NCI-H1048 (cell line): ENCODE results near the gene WAPL.
"Not testable (repeated sequence)": the region's sequence is repeated elsewhere in the genome, so short reads cannot be mapped to it uniquely, and the experiment has no call there.

Experiments used
- DNase-seq: peaks from one replicate; lab custom pipeline; 2025; lab: John Stamatoyannopoulos, UW

WAPL gene

DNA sequence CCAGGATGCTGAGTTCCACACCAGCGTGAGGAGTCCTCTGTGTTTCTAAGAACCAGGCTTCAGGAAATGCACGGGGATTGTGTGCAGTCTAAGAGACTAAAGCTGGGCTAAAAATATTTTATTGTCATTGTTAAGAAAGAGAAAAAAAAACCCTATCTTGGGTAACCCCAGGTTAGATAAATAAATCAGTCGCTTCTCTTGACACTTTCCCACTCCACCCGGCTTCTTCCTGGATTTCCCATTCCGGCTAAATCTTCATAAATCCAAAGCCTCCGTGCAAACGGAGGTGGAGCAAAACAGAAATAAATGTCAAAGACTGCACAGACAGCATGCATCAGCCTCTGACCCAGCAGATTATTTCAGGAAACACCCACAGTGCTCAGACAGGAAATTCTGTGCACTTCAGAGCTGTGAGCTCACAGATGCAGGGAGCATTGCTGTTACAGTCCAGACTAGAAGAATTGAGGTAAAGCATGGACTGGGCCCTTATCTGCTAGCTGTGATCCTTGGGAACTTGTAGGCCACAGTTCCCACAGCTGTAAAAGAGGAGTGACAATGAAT, 110.2 kb downstream of the WAPL start:
- DNase-seq: no peak

DNA sequence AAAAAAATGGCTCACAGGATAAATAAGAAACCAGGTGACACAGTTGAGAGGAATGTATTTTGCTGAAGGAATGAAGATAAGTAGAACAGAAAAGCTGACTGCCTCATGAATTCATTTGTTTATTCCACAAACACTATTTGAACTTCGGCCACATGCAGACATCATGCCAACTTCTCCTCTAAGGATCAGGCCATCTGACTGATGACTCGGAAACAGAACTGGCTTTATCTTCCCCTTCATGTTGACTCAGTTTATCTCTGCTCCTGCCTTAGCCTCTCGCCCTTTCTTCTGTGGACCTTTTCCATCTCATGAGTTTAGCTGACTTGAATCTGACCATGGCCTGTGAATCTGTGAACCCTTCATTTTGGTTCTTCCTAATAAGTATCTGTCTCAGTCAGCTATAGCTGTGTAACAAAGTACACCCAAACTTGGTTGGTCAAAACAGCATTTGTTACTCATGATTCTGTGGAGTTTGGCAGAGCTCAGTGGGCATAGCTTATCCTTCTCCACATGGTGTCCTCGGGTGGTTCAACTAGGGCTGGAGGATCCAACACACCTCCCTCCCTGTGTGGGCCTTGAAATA, 111.0 kb downstream of the WAPL start:
- no peak for DNase-seq

DNA sequence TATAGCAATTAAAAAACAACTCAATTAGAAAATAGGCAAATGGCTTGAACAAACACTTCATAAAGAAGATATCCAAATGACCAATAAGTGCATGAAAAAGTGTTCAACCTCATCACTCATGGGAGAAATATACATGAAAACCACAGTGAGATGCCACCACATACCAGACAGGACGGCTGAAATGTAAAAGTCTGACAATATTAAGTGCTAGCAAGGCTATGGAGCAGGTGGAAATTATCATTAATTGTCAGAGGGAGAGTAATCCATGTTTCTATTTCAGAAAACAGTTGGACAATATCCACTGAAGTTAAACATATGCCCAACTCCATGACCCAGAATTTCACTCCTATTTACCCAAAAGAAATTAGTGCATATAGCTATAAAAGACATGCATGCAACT, 112.4 kb downstream of the WAPL start:
- DNase-seq: no peak

DNA sequence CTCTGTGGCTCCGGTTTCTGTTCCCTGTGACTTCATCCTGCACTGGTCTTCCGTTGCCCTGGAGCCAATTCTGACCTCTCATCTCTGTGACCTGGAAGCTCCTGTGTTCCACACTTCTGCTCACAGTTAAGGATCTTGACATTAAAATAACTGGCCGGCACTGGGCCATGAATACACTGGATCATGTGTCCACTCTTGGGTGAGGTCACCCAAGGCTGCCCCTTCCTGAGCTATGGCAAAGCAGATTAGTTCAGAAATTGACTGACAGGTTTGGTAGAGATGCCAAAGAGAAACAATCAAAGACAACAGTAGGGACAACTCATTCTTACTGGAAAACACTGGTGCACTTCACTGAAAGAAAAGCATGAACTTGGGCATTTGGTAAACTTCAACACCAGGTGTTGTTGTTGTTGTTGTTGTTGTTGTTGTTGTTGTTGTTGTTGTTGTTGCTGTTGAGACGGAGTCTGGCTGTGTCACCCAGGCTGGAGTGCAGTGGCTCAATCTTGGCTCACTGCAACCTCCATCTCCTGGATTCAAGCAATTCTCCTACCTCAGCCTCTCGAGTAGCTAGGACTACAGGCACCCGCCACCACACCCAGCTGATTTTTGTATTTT, 118.3 kb downstream of the WAPL start:
- DNase-seq: no peak

DNA sequence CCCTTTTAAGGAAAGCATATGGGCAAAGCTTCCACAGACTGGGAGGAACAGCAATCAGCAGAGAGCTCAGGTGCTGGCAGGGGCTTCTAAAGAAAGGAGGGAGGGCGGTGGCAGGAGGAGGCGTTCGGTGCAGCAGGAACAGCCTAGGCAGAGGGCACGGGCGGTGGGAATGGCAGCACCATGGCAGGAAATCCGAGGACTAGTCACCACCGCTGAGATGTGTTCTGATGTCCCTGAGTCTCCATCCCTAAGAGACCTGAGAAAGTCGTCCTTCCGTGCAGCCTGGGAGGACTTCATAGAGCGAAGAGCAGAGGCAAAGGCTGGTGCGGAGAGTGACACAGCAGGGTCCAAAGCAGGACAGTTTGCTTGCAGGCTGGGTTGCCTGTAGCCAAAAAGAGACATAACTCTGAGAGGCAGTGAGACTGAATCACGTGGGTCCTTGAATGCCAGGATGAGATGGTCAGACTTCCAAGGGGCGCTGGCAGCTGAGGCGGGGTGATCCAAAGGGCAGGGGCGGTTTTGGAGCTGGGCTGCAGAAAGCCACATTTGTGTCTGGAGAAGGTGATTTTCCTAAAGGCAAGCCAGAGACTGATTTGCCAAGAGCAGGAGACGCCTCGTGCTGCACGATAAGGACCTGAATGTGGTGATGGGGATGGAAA, 119.2 kb downstream of the WAPL start:
- DNase-seq: no peak

DNA sequence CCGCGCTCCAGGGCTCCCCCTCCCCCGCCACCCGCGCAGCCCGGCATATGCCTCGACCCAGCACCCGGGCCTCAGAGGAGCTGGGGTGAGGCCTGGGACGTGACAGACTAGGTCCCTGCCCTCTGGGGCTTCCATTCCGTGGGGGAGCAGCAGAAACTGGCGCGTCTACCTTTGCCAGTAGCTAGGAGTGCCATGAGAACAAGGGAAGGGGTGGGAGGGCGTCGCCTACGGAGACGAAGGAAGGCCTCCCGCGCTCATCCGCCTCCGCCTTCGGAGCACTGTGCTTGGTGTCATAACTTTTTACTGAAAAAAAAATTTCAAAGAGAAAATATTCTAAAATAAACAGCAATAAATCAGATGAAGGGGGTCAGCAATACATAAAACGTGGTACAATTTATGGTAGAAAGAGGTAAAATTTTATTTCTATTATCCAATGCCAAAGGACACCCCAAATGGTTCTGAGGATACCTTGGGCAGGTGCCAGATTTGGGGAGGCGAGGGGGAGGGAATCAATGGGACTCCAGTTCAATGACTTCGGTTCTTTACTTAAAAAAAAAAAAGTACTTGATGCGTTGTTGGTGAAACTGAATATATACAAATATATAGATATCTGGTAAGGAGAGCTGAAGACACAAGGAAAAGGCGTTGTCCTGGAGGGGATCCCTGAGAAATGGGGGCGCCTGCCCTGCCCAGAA, 119.9 kb downstream of the WAPL start:
- DNase-seq: no peak

DNA sequence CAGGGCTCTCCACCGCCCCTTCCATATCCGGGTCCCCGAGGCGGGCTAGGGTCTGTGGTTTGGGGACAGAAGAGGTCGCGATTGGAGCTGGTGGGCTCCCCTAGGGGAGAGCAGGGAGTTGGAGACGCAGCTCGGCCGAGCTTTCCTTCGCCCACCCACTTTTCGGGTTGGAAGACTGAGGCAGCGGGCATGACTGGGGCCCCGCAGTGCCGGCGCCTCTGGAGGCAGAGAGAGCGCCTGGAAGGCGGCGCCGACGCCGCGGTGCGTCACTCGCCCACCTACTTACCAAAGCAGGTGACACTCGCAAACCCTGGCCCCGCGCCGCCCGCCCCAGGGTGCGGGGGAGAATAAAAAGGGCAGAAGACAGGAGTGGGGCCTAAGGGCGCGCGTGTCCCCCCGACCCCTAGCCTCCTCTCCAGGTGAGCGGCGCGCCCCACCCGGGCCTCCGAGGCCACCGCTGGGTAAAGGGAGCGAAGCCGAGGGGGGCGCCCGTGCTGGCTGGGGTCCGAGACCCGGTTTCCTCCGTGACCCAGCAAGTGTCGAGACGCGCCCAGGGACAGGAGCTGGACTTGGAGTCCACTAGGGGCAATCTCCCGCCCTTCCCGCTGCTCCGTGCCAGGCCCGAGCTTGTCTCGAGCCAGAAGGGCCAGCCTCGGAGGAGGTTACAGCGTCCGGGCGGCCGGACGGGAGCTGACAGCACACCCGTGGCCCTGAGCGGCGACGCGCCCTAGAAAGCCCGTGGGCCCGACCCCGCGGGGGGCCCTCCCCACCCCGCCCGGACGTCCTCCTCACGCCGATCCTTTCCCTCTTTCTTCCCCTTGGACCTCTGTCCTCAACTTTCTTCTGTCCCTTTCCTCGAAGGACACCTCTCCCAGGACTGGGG, 120.6 kb downstream of the WAPL start:
- DNase-seq: no peak

DNA sequence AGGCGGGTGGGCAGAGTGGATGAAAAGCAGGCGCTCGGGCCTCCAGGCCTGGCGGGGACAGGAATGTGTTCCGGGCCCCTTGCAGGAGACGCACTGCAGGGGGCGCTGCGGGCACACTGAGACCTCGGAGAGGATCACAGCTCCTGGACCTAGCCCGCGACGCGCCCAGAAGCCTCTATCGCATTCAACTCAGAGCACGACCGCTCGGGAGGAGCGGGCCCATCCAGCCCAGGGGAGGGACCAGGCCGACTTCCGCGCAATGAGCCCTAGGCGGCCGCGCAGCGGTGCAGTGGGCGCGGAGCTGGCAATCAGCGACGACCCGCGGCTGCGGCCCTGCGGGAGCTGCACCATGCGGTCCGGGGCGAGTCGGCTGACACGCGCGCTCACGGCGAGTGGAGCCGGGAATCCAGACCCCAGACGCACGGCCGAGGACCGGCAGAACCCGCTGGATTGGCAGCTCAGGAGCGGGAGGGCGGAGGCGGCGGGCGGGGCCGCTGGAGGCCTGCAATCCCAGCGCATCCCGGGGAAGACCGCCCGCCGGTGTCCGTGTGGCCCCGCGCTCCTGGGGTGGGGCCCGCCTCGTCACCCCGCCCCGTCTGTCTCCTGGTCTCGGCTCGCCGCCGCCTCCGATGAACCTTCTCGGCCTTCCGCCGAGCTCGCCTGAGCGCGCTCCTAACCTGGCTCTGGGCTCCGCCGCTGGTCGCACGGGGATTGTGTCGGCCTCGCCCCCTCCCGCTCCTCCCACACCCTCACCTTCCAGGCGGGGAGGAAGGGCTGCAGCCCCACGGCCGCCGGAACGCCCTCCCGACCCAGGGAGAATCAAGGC, 121.5 kb downstream of the WAPL start:
- peak; percentile 92 for DNase-seq

DNA sequence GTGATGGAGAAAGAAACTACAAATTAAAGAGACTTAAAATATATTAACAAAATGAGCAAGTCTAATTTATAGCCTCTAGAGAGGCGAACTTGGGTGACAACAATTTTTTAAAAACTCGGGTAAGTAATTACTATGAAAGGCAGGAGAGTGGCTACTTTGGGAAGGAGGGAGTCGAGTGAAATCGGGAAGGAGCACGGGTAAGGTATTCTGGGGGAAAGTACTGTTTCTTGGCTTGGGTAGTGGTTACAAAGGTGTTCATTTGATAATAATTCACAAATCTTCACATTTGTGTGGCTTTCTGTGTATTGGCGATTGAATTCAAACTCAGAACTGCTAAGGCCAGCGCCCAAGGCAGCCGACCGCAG, 122.1 kb downstream of the WAPL start:
- DNase-seq: no peak

DNA sequence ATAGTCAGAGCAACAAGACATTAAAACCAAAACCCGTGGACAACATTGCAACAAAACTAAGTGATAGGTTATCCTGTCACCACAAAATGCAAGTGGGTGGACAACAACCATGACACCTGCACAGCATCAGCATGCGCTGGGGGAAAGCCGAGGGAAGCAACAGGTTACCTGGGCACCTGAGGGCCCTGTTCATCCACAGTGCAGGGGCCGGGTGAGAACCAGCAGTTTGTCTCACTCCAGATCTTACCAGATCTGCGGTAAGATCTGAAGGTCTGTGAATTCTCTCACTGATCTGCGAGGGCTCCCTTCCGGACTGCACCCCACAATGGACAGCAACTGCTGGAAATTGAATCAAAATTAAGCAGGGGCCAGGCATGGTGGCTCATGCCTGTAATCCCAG, 124.5 kb downstream of the WAPL start:
- DNase-seq: no peak

DNA sequence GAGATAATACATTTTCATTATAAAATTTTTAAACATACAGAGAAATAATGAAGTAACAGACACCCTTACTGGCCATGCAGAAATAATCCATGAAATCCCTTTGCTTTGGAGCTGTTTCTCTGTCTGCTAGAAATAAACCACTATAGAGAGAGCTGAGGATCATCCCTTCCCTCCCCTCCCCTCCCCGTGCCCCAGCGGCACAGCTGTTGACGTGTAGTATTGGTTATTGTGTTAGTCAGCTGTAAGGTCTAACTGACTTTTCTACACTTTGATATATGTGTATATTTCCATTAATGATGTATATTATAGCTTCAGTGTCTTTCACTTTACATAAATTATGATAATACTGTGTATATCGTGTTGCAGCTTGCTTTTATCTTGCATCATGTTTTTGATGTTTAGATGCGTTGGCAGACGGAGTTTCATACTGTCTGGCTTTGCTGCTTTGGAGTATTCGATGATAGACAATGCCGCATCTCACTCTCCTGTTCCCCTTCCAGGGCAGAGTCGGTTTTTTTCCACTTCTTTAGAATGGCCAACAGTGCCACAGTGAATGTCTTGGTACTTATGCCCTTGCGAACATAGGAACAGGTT, 127.6 kb downstream of the WAPL start:
- no peak for DNase-seq

DNA sequence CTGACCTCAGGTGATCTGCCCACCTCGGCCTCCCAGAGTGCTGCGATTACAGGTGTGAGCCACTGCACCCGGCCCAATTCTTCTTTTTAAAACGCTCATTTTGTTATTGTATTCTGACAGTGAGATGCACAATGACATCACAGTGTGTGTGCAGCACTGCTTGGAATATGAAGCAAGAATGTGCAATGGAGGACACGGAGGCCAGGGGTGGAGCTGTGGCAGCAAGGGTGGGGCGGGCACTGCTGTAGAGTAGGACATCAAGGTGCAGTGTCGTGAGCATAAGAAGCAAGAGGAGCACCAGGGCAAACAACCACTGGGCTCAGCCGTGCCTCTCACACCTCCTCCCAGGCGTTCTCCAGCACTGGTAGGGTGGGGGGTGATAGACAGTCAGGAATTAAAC, 128.2 kb downstream of the WAPL start:
- DNase-seq: no peak

DNA sequence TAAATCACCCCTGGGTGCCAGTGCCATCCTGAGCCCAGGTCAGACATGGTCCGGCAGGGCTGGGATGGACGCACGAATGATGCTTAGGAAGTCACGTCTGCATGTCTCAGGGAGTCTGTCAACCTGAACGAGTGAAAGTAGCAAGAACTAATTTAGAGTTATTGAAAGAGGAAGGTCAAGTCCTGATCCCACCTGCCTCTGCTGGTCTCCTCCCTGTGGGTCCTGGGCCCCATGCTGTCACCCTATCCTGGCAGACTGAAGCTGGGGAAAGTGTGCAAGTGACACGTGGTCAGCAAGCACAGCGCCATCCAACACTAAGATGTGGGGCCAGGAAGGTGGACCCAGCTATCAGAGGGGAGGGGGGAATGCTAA, 128.9 kb downstream of the WAPL start:
- DNase-seq: no peak

DNA sequence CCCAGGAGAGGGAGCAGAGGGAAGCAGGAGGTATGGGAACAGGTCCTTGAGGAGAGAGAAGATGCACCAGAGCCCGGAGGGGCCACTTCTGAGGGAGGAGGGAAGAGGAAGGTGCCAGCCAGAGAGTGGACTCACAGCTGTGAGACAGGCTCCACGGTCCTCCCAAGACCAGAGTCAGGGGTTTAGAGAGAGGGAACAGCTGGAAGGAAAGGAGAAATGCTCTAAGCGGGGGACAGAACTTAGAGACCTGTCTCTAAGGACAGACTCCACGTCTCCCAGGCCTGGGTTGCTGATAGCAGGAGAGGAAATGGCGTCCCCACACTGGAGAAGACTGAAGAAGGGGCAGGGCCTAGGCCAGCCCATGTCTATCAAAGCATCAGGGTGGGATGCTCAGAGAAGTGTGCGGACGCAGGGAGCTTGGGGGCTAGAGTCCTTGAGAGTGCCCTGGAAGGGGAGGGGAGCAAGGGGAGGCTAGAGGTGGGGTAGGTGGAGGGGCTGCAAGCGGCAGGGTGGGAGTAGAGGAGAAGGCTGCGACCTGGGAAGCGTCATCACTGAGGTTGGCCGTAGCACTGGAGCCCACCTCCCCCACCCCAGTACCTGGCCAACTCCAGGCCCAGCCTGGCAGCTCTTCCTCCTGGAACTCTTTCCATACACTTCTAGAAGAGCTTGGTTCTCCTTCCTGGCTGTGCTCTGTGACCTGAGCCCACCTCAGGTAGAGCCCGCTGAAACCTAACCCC, 129.4 kb downstream of the WAPL start:
- DNase-seq: no peak

DNA sequence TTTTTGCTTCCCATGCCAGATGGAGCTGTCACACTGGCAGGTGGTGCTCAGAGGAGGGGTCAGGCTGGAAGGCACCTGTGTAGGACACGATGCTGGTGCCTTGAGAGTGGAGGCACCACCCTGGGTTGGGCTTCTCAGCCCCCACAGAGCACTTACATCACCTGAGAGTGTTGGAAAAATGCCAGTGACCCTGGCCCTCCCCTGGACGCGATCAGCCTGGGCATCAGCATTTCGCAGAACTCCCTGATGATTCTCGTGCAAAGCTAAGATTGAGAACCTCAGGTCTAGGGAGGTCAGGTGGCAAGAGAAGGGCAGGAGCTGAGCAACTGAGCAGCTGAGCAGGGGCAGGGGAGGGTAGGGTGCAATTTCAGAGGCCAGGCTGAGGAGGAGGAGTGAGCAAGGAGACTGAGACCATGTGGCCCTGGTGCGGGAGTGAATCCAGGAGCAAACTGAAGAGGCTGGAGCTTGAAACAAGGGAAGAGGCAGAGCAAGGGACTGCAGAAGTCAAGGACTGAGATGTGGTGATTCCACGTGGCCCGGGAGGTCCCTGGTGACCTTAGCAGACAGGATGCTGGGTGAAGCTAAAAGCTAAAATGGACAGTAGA, 130.3 kb downstream of the WAPL start:
- no peak for DNase-seq

DNA sequence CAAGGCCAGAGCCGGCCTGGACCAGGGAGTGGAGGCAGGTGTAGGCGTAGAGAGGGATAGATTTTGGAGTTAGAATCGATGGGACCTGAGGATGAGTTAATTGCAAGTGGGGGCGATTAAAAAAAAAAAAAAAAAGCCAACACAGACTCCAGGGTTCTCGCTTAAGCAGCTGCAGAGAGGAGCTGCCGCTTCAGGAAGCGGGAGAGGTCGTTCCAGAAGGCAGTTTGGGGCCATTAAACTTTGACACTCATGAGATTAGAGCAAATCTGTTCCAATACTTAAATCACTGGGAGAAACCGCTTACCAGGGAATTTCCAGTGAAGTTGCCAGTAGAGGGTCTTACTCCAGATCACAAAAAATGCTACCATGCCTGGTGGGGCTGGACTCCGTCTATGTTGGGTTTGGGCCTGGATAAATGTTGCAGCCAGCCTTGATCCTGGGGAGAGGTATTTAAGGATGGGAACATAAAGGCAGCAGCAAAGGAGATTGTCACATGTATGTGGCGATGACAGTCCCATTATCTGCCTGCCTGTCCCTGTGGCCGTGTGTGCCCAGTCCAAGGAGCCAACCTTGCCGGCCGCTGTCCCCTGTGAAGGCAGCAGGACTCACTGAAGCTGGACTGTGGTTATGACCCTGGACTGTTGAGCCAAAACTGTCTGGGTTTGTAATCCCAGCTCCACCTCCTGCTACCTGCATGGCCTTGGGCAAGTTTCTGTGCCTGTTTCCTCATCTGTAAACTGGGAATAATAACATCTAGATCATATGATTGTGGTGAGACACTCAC, 131.1 kb downstream of the WAPL start:
- no peak for DNase-seq

DNA sequence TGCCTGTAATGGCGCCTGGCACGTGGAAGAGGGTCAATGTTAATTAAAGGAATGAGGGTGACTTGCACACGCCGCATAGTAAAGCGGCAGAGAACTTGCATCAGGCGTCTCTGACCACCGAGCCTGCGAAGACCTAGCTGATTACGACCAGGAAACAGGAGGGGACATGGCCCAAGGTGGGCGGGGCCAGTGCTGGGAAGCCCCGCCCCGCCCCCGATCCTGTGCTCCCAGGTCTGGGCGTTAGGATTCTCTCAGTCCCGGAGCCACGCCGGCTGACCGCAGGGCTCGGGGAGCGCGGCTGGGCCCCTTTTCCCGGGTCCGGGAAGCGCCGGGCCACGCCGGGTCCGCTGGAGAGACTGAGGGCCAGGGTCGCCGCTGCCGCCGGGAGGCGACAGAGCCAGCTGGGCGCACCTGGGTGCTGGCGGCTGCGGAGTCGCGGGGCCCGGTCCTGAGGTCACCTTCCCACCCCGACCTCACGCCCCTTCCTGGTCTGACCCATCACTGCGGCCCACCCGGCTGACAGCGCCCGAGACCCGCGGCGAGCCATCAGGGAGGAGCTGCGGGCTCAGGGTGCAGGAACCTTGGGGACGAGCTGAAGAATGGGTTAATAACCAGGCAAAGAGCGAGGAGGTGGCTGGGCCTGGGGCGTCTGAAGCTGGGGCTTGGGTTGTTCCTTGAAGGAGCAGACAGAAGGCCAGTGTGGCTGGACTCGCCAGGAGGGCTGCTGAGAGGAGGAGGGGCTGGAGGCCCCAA, 132.0 kb downstream of the WAPL start:
- no peak for DNase-seq

DNA sequence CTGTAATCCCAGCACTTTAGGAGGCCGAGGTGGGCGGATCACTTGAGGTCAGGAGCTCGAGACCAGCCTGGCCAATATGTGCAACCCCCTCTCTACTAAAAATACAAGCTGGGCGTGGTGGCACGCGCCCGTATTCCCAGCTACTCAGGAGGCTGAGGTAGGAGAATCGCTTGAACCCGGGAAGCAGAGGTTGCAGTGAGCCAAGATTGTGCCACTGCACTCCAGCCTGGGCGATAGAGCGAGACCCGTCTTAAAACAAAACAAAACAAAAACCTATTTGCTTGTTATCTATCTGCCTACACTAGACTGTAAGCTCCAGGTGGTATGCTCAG, 132.5 kb downstream of the WAPL start:
- not testable (repeated sequence) for DNase-seq
